HepG2 (cell line): Measurements from ENCODE around the gene FAM83G. TPM values are rescaled to one million over a fixed set of nuclear protein-coding genes. Genes with fewer than 3 reads are reported as not detected.
A peak's percentile ranks its signal among the peaks of the same experiment; 100 is the strongest.

ENCODE experiments used
- BRD4 ChIP-seq: sonication (generic); formaldehyde crosslinking; IDR thresholded peaks from 2 replicates; pipeline ENCODE4 v1.4.0; 2020; ENCODE audit warnings: missing genetic modification reagents
- CBX5 ChIP-seq: sonication (generic); formaldehyde crosslinking; IDR thresholded peaks from 2 replicates; pipeline ENCODE4 v1.4.0; 2020; ENCODE audit warnings: missing genetic modification reagents, borderline replicate concordance
- CHD2 ChIP-seq: IDR thresholded peaks from 2 replicates; pipeline ENCODE4 v1.6.1; 2011; ENCODE audit warnings: low read depth, low read length, improper control_type of control experiment
- CREB1 ChIP-seq, 2 experiments: fragments of 450-650 bp in 1 of 2; IDR thresholded peaks; 2 replicates each; pipeline ENCODE4 v1.6.1; 2016 to 2017; ENCODE audit warnings: control low read depth in 1 of 2, mild to moderate bottlenecking in 1 of 2, missing compliant biosample characterization in 1 of 2, missing genetic modification characterization in 1 of 2
- GFI1 ChIP-seq: sonication (generic); formaldehyde crosslinking; IDR thresholded peaks from 2 replicates; pipeline ENCODE4 v1.5.0; 2020; ENCODE audit warnings: missing genetic modification reagents, mild to moderate bottlenecking, borderline replicate concordance
- KAT8 ChIP-seq: IDR thresholded peaks from 2 replicates; pipeline ENCODE4 v1.6.1; 2016; ENCODE audit warnings: missing genetic modification reagents, missing compliant biosample characterization
- MED1 ChIP-seq: sonication (generic); formaldehyde crosslinking; IDR thresholded peaks from 2 replicates; pipeline ENCODE4 v1.4.0; 2020; ENCODE audit warnings: missing genetic modification reagents
- NFKB2 ChIP-seq: sonication (generic); formaldehyde crosslinking; IDR thresholded peaks from 2 replicates; pipeline ENCODE4 v1.4.0; 2020; ENCODE audit warnings: missing genetic modification reagents, borderline replicate concordance
- NFYC ChIP-seq: IDR thresholded peaks from 2 replicates; pipeline ENCODE4 v1.6.1; 2016; ENCODE audit warnings: missing genetic modification reagents, missing compliant biosample characterization
- POLR2AphosphoS5 ChIP-seq: IDR thresholded peaks from 2 replicates; pipeline ENCODE4 v1.6.1; 2012; ENCODE audit warnings: low read depth, low read length
- SIX1 ChIP-seq: sonication (generic); formaldehyde crosslinking; IDR thresholded peaks from 2 replicates; pipeline ENCODE4 v1.4.0; 2020; ENCODE audit warnings: missing genetic modification reagents, borderline replicate concordance
- SOX13 ChIP-seq, 3 experiments: fragments of 450-650 bp in 1 of 3; sonication (generic) in 1 of 3; formaldehyde crosslinking in 1 of 3; IDR thresholded peaks in 2 of 3; conservative IDR thresholded peaks in 1 of 3; 2 replicates each; pipeline versions ENCODE4 v1.5.0 to v1.6.1; 2016 to 2020; ENCODE audit warnings: antibody characterized with exemption in 1 of 3, mild to moderate bottlenecking in 1 of 3, missing compliant biosample characterization in 1 of 3, missing genetic modification reagents in 1 of 3, moderate library complexity in 1 of 3
- SRY ChIP-seq: sonication (generic); formaldehyde crosslinking; IDR thresholded peaks from 2 replicates; pipeline ENCODE4 v1.8.0; 2022; ENCODE audit warnings: mild to moderate bottlenecking, missing genetic modification reagents
- TBP ChIP-seq: sonication (generic); formaldehyde crosslinking; IDR thresholded peaks from 2 replicates; pipeline ENCODE4 v1.5.0; 2020; ENCODE audit warnings: missing genetic modification reagents
- TOE1 ChIP-seq: sonication (generic); formaldehyde crosslinking; IDR thresholded peaks from 2 replicates; pipeline ENCODE4 v1.4.0; 2020; ENCODE audit warnings: mild to moderate bottlenecking, missing genetic modification reagents
- YY1 ChIP-seq: IDR thresholded peaks from 2 replicates; pipeline ENCODE4 v1.6.1; 2011; ENCODE audit warnings: low read length, low read depth, moderate library complexity, mild to moderate bottlenecking; ENCODE audit not compliant: insufficient read depth, insufficient replicate concordance
- ZBTB8A ChIP-seq: sonication (generic); formaldehyde crosslinking; IDR thresholded peaks from 2 replicates; pipeline ENCODE4 v1.4.0; 2020; ENCODE audit warnings: mild to moderate bottlenecking, low read depth, missing genetic modification reagents, borderline replicate concordance
- ZNF430 ChIP-seq: sonication (generic); formaldehyde crosslinking; IDR thresholded peaks from 2 replicates; pipeline ENCODE4 v1.9.0; 2021; ENCODE audit warnings: mild to moderate bottlenecking, missing genetic modification reagents
- ZNF501 ChIP-seq: sonication (generic); formaldehyde crosslinking; IDR thresholded peaks from 2 replicates; pipeline ENCODE4 v1.5.1; 2020; ENCODE audit warnings: mild to moderate bottlenecking, moderate library complexity, missing genetic modification reagents
- ZNF607 ChIP-seq: sonication (generic); formaldehyde crosslinking; IDR thresholded peaks from 2 replicates; pipeline ENCODE4 v1.5.1; 2020; ENCODE audit warnings: missing genetic modification reagents, mild to moderate bottlenecking, borderline replicate concordance
- ZNF782 ChIP-seq: sonication (generic); formaldehyde crosslinking; IDR thresholded peaks from 2 replicates; pipeline ENCODE4 v1.4.0; 2020; ENCODE audit warnings: missing genetic modification reagents, mild to moderate bottlenecking, borderline replicate concordance
- polyA plus RNA-seq, 8 experiments: library from polyadenylated mRNA; depleted of rRNA in 3 of 8; stranded (reverse) in 7 of 8; unstranded in 1 of 8; fragments of >200 nt; fragmentation: Illumina TruSeq in 4 of 8; extraction: Trizol in 4 of 8; gene quantifications; 2 replicates each; pipeline versions ENCODE4 v1.2.1 to v1.2.3, GENCODE V29; 2011 to 2016; ENCODE audit warnings: low read depth in 4 of 8, missing spikeins in 1 of 8, mixed read lengths in 1 of 8; ENCODE audit not compliant: insufficient read depth in 1 of 8
- total RNA-seq, 5 experiments: library from RNA; depleted of rRNA; stranded (reverse); fragments of >200 nt; fragmentation: Illumina TruSeq; extraction: Trizol; gene quantifications; 2 replicates each; pipeline ENCODE4 v1.2.3, GENCODE V29; 2016; ENCODE audit warnings: low read depth in 1 of 5
- TF ChIP-seq, protein P1 (sequence below): sonication (generic); formaldehyde crosslinking; IDR thresholded peaks from 2 replicates; pipeline ENCODE4 v1.9.0; 2021; ENCODE audit warnings: missing genetic modification reagents, mild to moderate bottlenecking, borderline replicate concordance
- TF ChIP-seq, protein P2 (sequence below): sonication (generic); formaldehyde crosslinking; IDR thresholded peaks from 2 replicates; pipeline ENCODE4 v1.5.1; 2020; ENCODE audit warnings: mild to moderate bottlenecking, missing genetic modification reagents, moderate library complexity
- TF ChIP-seq, protein P3 (sequence below): sonication (generic); IDR thresholded peaks from 2 replicates; pipeline ENCODE4 v1.6.1; 2016; ENCODE audit warnings: low read depth, borderline replicate concordance
- TF ChIP-seq, protein P4 (sequence below): IDR thresholded peaks from 2 replicates; pipeline ENCODE4 v1.6.1; 2018; ENCODE audit warnings: missing genetic modification reagents

FAM83G gene
- total and polyA plus RNA-seq, 2 of the 13 experiments (the other 11 are each of a cell fraction or from before 2014, with no cell fraction given), result 13.7 to 18.6 TPM

DNA sequence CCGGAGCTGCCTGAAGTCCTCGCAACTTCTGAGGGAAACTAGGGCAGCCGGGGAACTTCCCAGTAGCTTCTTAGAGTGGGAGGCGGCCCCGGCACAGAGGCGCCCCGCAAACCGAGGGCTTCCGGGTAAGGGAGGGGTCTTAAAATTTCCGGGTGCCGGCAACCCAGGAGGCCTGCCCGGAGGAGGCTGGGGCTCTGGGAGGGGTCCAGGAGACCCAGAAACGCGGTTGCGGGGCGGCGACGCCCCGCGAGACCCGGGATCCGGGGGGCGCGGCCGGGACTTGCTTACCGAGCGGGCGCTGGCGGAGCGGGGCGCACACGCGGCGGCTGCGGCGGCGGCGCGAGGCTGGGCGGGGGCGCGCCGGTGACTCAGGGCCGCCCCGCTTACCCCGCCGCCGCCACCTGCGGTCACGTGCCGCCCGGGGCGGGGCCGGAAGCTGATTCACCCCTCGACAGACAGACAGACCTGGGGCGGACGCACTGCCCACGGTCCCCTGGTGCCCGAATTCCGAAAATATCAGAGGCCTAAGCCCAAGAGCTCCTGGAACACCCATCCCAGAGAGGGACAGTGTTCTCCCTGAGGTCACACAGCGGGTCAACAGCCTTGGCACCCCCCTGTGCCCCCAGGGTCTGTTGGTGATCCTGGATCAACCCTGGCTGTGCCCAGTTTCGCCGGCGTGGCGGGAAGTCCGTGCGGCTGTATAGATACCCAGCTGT lies at the start of gene FAM83G (continued):
- TF ChIP-seq SOX13 (IDR thresholded peaks at IDR 0.05), result no peak
- TF ChIP-seq SOX13 (CRISPR knock-in tag; conservative IDR thresholded peaks at IDR 0.05 in 1 of 2, IDR thresholded peaks at IDR 0.05 in 1 of 2), result peak in 1 of 2 experiments; percentile 13; a peak in 1 of 4 replicates
- no peak for TF ChIP-seq ZNF782 (CRISPR knock-in tag)
- peak; percentile 87 for TF ChIP-seq CHD2
- no peak for TF ChIP-seq ZNF430 (CRISPR knock-in tag)
- 0 out of 2 replicates have a peak, but pooled peaks have one; percentile 60 for TF ChIP-seq TOE1
- TF ChIP-seq SIX1 (CRISPR knock-in tag), result no peak
- TF ChIP-seq GFI1 (CRISPR knock-in tag), result no peak; the same call in 1 of the 2 replicates
- 0 out of 2 replicates have a peak, but pooled peaks have one; percentile 40 for TF ChIP-seq SRY (CRISPR knock-in tag)
- TF ChIP-seq, protein P1, sequence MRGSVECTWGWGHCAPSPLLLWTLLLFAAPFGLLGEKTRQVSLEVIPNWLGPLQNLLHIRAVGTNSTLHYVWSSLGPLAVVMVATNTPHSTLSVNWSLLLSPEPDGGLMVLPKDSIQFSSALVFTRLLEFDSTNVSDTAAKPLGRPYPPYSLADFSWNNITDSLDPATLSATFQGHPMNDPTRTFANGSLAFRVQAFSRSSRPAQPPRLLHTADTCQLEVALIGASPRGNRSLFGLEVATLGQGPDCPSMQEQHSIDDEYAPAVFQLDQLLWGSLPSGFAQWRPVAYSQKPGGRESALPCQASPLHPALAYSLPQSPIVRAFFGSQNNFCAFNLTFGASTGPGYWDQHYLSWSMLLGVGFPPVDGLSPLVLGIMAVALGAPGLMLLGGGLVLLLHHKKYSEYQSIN (CRISPR knock-in tag), result no peak
- TF ChIP-seq, protein P2, sequence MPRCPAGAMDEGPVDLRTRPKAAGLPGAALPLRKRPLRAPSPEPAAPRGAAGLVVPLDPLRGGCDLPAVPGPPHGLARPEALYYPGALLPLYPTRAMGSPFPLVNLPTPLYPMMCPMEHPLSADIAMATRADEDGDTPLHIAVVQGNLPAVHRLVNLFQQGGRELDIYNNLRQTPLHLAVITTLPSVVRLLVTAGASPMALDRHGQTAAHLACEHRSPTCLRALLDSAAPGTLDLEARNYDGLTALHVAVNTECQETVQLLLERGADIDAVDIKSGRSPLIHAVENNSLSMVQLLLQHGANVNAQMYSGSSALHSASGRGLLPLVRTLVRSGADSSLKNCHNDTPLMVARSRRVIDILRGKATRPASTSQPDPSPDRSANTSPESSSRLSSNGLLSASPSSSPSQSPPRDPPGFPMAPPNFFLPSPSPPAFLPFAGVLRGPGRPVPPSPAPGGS (CRISPR knock-in tag), result 0 out of 2 replicates have a peak, but pooled peaks have one; percentile 17
- TF ChIP-seq KAT8 (CRISPR knock-in tag), result peak; percentile 35; the same call in 1 of the 2 replicates
- TF ChIP-seq NFYC (CRISPR knock-in tag), result no peak
- TF ChIP-seq ZNF501 (CRISPR knock-in tag), result 0 out of 2 replicates have a peak, but pooled peaks have one; percentile 77
- TF ChIP-seq CBX5 (CRISPR knock-in tag), result 0 out of 2 replicates have a peak, but pooled peaks have one; percentile 42
- TF ChIP-seq ZNF607 (CRISPR knock-in tag), result peak; percentile 55; the same call in 1 of the 2 replicates
- TF ChIP-seq YY1, result no peak
- peak; percentile 70 for TF ChIP-seq POLR2AphosphoS5
- peak; percentile 25; the same call in 1 of the 2 replicates for TF ChIP-seq MED1 (CRISPR knock-in tag)
- TF ChIP-seq CREB1 (IDR thresholded peaks at IDR 0.05), result no peak
- no peak for TF ChIP-seq CREB1 (CRISPR knock-in tag; IDR thresholded peaks at IDR 0.05)
- peak; percentile 62; the same call in 1 of the 2 replicates for TF ChIP-seq BRD4
- TF ChIP-seq TBP (CRISPR knock-in tag), result no peak
- TF ChIP-seq ZBTB8A, result no peak
- TF ChIP-seq, protein P3, sequence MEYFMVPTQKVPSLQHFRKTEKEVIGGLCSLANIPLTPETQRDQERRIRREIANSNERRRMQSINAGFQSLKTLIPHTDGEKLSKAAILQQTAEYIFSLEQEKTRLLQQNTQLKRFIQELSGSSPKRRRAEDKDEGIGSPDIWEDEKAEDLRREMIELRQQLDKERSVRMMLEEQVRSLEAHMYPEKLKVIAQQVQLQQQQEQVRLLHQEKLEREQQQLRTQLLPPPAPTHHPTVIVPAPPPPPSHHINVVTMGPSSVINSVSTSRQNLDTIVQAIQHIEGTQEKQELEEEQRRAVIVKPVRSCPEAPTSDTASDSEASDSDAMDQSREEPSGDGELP, result peak; percentile 55; the same call in 1 of the 2 replicates
- peak; percentile 36; the same call in 1 of the 2 replicates for TF ChIP-seq NFKB2 (CRISPR knock-in tag)
- TF ChIP-seq, protein P4, sequence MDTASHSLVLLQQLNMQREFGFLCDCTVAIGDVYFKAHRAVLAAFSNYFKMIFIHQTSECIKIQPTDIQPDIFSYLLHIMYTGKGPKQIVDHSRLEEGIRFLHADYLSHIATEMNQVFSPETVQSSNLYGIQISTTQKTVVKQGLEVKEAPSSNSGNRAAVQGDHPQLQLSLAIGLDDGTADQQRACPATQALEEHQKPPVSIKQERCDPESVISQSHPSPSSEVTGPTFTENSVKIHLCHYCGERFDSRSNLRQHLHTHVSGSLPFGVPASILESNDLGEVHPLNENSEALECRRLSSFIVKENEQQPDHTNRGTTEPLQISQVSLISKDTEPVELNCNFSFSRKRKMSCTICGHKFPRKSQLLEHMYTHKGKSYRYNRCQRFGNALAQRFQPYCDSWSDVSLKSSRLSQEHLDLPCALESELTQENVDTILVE (CRISPR knock-in tag), result peak; percentile 38; the same call in 1 of the 2 replicates
